AG09319 (cell line): ENCODE data around the gene HSPA13.
A peak's percentile ranks its signal among the peaks of the same experiment; 100 is the strongest.

Experiments used
- DNase-seq: peaks from one replicate; pipeline ENCODE4 v3.0.0-alpha.2; 2010; ENCODE audit warnings: low read depth; ENCODE audit errors: extremely low read depth
- TF ChIP-seq, protein P1 (sequence below): IDR thresholded peaks from 2 replicates; pipeline ENCODE4 v1.5.1; 2011; ENCODE audit warnings: low read depth, mild to moderate bottlenecking, inconsistent platforms, low read length, moderate library complexity

Gene HSPA13, protein sequence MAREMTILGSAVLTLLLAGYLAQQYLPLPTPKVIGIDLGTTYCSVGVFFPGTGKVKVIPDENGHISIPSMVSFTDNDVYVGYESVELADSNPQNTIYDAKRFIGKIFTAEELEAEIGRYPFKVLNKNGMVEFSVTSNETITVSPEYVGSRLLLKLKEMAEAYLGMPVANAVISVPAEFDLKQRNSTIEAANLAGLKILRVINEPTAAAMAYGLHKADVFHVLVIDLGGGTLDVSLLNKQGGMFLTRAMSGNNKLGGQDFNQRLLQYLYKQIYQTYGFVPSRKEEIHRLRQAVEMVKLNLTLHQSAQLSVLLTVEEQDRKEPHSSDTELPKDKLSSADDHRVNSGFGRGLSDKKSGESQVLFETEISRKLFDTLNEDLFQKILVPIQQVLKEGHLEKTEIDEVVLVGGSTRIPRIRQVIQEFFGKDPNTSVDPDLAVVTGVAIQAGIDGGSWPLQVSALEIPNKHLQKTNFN

DNA sequence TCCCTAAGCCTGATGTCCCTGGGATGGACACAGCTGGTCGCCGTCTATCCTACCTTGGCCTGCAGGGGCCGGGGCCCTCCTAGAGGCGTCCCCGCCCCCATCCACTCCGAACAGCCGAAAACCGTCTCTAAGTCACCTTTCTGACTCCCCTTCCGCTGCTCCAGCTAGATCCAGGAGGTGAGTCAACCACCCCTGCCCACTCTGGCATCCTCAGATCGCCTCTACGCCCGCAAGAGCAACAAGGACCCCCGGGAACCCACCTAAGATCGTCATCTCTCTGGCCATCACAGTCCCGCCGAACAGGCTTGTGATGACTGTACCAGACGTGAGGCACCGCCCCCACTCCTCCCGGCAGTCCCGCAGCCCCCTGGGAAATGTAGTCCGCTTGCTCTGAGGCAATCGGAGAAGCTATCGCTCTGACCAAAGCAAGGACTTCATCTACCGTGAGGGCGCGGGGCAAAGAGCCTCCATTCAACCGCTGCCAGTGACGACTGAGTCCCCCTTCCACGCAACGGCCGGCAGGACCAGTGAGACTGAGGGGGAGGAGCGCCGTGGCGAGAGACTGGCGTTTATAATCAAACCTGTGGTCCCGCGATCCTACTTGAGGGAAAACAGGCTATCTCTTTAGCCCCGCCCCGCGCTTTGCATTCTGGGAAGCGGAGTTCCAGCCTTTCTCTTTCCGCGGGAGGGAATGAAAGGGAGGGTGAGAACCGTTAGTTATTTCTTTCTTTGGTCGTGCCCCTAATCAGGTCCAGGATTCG is at the start of gene HSPA13:
HSPA13 (minus strand) TSS at position 312 of the 761 bp plus-strand sequence; CDS start at position 285, 27 bp downstream.
- TF ChIP-seq, protein P1, sequence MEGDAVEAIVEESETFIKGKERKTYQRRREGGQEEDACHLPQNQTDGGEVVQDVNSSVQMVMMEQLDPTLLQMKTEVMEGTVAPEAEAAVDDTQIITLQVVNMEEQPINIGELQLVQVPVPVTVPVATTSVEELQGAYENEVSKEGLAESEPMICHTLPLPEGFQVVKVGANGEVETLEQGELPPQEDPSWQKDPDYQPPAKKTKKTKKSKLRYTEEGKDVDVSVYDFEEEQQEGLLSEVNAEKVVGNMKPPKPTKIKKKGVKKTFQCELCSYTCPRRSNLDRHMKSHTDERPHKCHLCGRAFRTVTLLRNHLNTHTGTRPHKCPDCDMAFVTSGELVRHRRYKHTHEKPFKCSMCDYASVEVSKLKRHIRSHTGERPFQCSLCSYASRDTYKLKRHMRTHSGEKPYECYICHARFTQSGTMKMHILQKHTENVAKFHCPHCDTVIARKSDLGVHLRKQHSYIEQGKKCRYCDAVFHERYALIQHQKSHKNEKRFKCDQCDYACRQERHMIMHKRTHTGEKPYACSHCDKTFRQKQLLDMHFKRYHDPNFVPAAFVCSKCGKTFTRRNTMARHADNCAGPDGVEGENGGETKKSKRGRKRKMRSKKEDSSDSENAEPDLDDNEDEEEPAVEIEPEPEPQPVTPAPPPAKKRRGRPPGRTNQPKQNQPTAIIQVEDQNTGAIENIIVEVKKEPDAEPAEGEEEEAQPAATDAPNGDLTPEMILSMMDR = peak; percentile 1; the same call in 1 of the 2 replicates
- DNase-seq = peak; percentile 99

DNA sequence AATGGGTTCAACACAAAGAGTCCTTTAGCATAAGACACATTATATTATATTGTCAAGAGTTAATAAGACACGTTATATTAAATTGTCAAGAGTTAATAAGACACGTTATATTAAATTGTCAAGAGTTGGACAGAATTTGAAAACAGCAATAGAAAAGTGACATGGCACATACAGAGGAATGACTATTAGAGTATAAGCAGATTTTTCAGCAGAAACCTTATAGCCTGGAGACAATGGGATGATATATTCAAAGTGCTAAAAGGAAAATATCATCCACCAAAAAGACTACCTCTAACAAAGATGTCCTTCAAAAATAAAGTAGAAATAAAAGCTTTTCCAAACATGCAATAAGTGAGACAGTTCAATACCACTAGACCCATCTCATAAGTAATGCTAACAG is 36.0 kb upstream of the HSPA13 start:
- no peak for DNase-seq
- TF ChIP-seq, protein P1 = no peak

DNA sequence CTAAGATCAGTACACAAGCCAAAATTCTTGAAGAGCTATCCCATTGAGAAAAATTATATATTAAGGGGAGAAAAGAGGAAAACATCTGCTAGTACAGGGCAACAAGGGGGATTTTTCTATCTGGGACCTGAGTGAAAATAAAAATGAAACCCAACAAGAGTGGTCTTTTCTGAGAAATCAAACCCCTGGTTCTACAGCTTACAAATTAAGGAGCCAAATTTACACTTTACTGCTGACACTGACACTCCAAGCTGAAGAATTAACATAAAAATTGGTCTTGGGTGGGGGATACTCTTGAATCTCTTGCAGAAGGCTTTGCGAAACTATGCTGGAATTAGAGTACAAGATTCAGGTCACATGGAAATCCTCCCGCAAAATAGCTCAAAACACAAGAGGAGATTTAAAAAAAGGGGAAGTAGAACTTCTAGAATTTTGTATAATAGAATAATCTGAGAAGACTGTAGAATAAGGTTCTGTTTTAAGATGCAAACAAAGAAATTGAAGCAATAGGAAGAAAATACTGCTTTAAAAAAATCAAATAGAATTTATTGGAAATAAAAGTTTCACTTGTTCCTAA is 32.1 kb upstream of the HSPA13 start:
- TF ChIP-seq, protein P1 = no peak
- DNase-seq = no peak

DNA sequence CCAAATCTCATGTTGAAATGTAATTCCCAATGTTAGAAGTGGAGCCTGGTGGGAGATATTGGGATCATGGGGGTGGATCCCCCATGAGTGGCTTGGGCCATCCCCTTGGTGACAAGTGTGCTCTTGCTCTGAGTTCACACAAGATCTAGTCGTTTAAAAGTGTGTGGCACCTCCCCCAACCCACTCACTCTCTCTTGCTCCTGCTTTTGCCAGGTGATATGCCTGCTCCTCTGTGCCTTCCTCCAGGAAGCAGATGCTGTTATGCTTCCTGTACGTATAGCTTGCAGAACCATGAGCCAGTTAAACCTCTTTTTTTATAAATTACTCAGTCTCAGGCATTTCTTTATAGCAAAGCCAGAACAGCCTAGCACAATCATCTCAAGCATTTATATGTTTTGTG is 23.0 kb upstream of the HSPA13 start:
- TF ChIP-seq, protein P1 = no peak
- no peak for DNase-seq

DNA sequence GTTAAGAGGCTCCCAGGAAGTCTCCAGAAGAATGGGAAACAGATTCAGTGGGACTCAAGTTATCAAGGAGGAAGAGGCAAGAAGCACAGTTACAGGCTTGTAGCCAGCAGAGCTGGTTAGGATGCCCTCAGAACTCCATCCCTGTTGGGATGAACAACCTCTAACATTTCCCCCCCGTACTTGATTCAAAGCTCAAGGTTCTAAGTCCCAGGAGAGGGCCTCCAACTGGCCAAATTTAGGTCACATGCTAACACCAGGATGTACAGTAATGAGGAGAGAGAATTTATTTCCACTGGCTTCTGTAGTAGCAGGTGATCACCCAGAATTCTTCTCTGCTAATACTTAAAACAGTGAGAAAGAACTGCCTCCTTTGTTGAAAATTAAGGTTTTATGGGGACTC is 22.3 kb upstream of the HSPA13 start:
- no peak for DNase-seq
- TF ChIP-seq, protein P1 = no peak

DNA sequence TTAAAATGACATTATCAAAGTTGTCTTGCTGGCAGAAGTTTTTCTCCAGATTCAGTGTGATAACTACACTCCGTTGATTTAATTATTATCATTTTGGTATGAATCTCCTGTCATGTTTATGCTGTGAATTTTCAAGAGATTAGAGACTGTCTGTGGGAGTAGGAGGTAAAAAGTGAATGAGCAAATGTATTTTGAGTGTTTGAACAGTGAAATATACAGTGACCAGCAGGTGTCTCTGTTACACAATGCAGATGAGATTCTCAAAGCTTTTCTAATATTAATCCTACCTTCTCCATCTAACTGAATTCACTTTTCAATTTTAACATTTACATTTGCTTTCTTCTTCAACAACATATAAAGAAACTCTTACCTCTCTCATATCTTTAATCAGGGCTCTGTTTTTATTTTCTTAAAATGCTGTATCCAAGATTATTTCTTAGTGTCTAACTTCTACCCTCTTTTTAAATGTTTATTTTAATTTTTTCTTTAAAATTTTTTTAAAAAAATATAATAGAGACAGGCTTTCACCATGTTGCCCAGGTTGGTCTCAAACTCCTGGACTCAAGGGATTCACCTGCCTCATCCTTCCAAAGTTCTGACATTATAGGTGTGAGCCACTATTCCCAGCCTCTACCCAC is 20.9 kb upstream of the HSPA13 start:
- TF ChIP-seq, protein P1 = peak; percentile 46
- DNase-seq = no peak
